ENCODE data around the gene CLDN12.

The CLDN12 gene

GRCh38 chr7:90430614-90431460 is 27.6 kb downstream of the CLDN12 start:
- no peak overlapping the region for H3K4me3 ChIP-seq (ENCODE audit: low read depth, low read length)
- TF ChIP-seq CTCF (IDR thresholded peaks at IDR 0.05; ENCODE audit: borderline replicate concordance, insufficient read depth, low read depth, low read length) = no peak

GRCh38 chr7:90432752-90433151 is 29.5 kb downstream of the CLDN12 start:
- no peak for TF ChIP-seq CTCF (IDR thresholded peaks at IDR 0.05; ENCODE audit: borderline replicate concordance, insufficient read depth, low read depth, low read length)
- no peak overlapping the region for H3K4me3 ChIP-seq (ENCODE audit: low read depth, low read length)

GRCh38 chr7:90433221-90433620 is 30.0 kb downstream of the CLDN12 start:
- H3K4me3 ChIP-seq (ENCODE audit: low read depth, low read length) = no peak overlapping the region
- no peak for TF ChIP-seq CTCF (IDR thresholded peaks at IDR 0.05; ENCODE audit: borderline replicate concordance, insufficient read depth, low read depth, low read length)

- H3K4me3 ChIP-seq (ENCODE audit: low read depth, low read length) = no peak overlapping the region
- TF ChIP-seq CTCF (IDR thresholded peaks at IDR 0.05; ENCODE audit: borderline replicate concordance, insufficient read depth, low read depth, low read length) = no peak
Measured at GRCh38 chr7:90445633-90446032, 42.4 kb downstream of the CLDN12 start.

- no peak for TF ChIP-seq CTCF (IDR thresholded peaks at IDR 0.05; ENCODE audit: borderline replicate concordance, insufficient read depth, low read depth, low read length)
- no peak overlapping the region for H3K4me3 ChIP-seq (ENCODE audit: low read depth, low read length)
Measured at GRCh38 chr7:90446137-90446899, 43.1 kb downstream of the CLDN12 start.

GRCh38 chr7:90453259-90453891 is 50.1 kb downstream of the CLDN12 start:
- no peak for TF ChIP-seq CTCF (IDR thresholded peaks at IDR 0.05; ENCODE audit: borderline replicate concordance, insufficient read depth, low read depth, low read length)
- no peak overlapping the region for H3K4me3 ChIP-seq (ENCODE audit: low read depth, low read length)

Data from GM12875 (cell line).